ENCODE measurements around the gene SH3D19. TPM values are rescaled to one million over a fixed set of nuclear protein-coding genes. Genes with fewer than 3 reads are reported as not detected.
"Not testable (repeated sequence)": the region's sequence is repeated elsewhere in the genome, so short reads cannot be mapped to it uniquely, and the experiment has no call there.

The SH3D19 gene
- total and polyA plus RNA-seq, 7 donors: 31.4 to 195 (median 105) TPM

DNA sequence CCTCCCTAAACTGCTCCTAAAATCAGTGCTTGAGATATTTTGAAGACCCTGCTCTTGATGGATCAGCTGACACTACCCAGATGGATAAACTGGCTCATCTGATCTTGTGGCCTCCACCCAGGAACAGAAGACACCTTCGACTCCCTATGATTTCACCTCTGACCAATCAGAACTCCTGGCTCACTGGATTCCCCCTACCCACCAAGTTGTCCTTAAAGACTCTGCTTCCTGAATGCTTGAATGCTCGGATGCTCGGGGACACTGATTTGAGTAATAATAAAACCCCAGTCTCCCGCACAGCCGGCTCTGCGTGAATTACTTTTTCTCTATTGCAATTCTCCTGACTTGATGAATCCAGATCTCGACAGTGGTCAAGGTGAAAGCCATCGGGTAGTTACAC, 237.9 kb downstream of the SH3D19 start:
- intact Hi-C loops (cut with DNase I): no loop called here
- 87 to 90% methylated on average over 8 of the region's 8 CpGs for WGBS, 2 donors

DNA sequence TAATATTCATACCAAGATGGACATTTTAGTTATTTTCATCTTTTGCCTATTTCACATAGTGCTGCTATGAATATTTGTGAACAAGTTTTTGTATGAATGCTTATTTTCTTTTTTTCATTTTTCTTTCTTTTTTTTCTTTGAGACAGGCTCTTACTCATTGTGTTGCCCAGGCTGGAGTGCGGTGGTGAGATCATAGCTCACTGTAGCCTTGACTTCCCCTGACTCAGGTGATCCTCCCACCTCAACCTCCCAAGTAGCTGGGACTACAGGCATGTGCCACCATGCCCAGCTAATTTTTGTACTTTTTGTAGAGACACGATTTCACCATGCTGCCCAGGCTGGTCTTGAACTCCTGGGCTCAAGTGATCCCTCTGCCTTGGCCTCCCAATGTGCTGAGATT, 247.4 kb downstream of the SH3D19 start:
- DNase-seq; H3K27me3 ChIP-seq; H3K9me3 ChIP-seq; H3K27ac ChIP-seq; H3K36me3 ChIP-seq; H3K4me3 ChIP-seq; H3K4me1 ChIP-seq; intact Hi-C loops (cut with DNase I): not testable (repeated sequence)
- 90 to 91% methylated on average over 2 of the region's 2 CpGs for WGBS, 2 donors

More for the DNA sequence above, 237.9 kb downstream of the SH3D19 start:
- Histone ChIP-seq H3K4me3 (no peak overlapping the region), H3K27me3 (no peaks in the 10 kb centered on the region), H3K4me1 (no peaks in the 10 kb centered on the region), H3K27ac (no peak overlapping the region), H3K9me3 (no peaks in the 10 kb centered on the region), H3K36me3 (no peaks in the 10 kb centered on the region)
- no peak for DNase-seq
- TF ChIP-seq POLR2A (IDR thresholded peaks at IDR 0.05) (no peak), EP300 (IDR thresholded peaks at IDR 0.05) (no peak)

DNA sequence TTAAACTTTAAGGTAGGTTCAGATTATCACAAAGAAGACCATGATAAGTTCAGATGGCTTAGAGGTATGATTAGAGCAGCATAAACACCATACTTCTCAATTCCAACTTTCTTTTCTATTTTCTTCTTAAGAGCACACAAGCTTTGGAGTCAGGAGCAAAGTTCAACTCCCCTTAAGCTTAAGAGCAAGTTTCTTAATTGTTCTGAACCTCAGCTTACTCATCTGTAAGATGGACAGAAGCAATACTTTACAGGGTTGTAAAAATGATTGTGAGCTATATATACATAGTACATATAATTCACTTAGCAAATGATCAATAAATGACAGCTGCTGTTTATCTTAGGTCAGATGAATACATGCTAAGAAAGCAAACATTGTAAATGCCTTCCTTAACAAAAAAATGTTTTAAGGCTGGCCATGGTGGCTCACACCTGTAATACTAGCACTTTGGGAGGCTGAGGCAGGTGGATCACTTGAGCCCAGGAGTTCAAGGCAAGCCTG, 250.9 kb downstream of the SH3D19 start:
- no peaks in the 10 kb centered on the region for H3K36me3 ChIP-seq
- no peak overlapping the region for H3K4me3 ChIP-seq
- no peak for DNase-seq
- H3K27me3 ChIP-seq: no peaks in the 10 kb centered on the region
- H3K9me3 ChIP-seq: no peaks in the 10 kb centered on the region
- TF ChIP-seq POLR2A (IDR thresholded peaks at IDR 0.05): no peak
- TF ChIP-seq EP300 (IDR thresholded peaks at IDR 0.05): no peak
- TF ChIP-seq, protein P1, sequence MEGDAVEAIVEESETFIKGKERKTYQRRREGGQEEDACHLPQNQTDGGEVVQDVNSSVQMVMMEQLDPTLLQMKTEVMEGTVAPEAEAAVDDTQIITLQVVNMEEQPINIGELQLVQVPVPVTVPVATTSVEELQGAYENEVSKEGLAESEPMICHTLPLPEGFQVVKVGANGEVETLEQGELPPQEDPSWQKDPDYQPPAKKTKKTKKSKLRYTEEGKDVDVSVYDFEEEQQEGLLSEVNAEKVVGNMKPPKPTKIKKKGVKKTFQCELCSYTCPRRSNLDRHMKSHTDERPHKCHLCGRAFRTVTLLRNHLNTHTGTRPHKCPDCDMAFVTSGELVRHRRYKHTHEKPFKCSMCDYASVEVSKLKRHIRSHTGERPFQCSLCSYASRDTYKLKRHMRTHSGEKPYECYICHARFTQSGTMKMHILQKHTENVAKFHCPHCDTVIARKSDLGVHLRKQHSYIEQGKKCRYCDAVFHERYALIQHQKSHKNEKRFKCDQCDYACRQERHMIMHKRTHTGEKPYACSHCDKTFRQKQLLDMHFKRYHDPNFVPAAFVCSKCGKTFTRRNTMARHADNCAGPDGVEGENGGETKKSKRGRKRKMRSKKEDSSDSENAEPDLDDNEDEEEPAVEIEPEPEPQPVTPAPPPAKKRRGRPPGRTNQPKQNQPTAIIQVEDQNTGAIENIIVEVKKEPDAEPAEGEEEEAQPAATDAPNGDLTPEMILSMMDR (IDR thresholded peaks at IDR 0.05): no peak
- no peak for TF ChIP-seq POLR2AphosphoS5 (IDR thresholded peaks at IDR 0.05)
- intact Hi-C loops (cut with DNase I): no loop called here
- H3K27ac ChIP-seq: no peak overlapping the region
- H3K4me1 ChIP-seq: no peaks in the 10 kb centered on the region

Small RNA genes within 50 kb of the gene (small RNA-seq; reads per million reads assigned to genes)
- gene AC104819.2: 0 reads per million in 3 donors
- gene RNU6-1282P: 0 reads per million in 3 donors
- 0 reads per million in 3 donors for gene SNORD73A
- 0 to 1.0 (median 0.54) reads per million in 3 donors for gene SNORD73B

Other genes with a start within 250 kb of the SH3D19 start
- gene RPS3A, start 226.0 kb downstream of the SH3D19 start, total RNA-seq: 1,000 to 10,000 TPM; 4,012 to 6,800 (median 5,576) TPM
- 1,000 to 10,000 TPM; 3,214 to 5,574 (median 3,832) TPM for gene RPS3A, start 226.0 kb downstream of the SH3D19 start, polyA plus RNA-seq
- gene PRSS48, start 48.4 kb downstream of the SH3D19 start, total RNA-seq: not detected
- not detected for gene PRSS48, start 48.4 kb downstream of the SH3D19 start, polyA plus RNA-seq
- gene FHIP1A, start 83.6 kb upstream of the SH3D19 start, total RNA-seq: 1 to 10 TPM; 1.4 to 2.2 (median 2.0) TPM
- 1 to 10 TPM; 1.8 to 6.0 (median 3.0) TPM for gene FHIP1A, start 83.6 kb upstream of the SH3D19 start, polyA plus RNA-seq